Measurements from ENCODE around the gene RYR2.

DNA sequence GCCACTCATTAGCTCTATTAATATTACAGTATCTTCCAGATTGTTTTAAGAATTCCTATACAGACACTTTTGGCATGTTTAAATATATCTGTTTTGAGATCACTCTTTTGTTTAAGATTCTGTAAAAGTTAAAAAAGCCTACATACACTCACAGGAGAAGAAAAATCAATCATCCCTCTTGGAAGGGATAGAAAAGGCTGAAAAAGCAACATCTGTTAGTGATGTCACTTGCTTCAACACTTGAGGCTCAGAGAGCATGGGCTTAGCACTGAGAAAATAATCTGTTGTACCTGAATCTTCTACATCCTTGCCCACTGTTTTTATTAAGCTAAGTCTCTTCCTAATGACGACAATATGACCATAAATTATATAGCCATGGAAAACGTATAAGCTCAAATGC lies 721.8 kb downstream of the RYR2 start:
- TF ChIP-seq, protein P1, sequence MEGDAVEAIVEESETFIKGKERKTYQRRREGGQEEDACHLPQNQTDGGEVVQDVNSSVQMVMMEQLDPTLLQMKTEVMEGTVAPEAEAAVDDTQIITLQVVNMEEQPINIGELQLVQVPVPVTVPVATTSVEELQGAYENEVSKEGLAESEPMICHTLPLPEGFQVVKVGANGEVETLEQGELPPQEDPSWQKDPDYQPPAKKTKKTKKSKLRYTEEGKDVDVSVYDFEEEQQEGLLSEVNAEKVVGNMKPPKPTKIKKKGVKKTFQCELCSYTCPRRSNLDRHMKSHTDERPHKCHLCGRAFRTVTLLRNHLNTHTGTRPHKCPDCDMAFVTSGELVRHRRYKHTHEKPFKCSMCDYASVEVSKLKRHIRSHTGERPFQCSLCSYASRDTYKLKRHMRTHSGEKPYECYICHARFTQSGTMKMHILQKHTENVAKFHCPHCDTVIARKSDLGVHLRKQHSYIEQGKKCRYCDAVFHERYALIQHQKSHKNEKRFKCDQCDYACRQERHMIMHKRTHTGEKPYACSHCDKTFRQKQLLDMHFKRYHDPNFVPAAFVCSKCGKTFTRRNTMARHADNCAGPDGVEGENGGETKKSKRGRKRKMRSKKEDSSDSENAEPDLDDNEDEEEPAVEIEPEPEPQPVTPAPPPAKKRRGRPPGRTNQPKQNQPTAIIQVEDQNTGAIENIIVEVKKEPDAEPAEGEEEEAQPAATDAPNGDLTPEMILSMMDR (conservative IDR thresholded peaks at IDR 0.05; ENCODE audit: low read length), result no peak
- no peak for TF ChIP-seq EZH2phosphoT487 (IDR thresholded peaks at IDR 0.05; ENCODE audit: borderline replicate concordance, low read depth, low read length)
